Measurements from ENCODE around the gene SHOC2. TPM values are rescaled to one million over a fixed set of nuclear protein-coding genes. Genes with fewer than 3 reads are reported as not detected.

SHOC2 gene
- polyA plus RNA-seq, 1 donor (not counting 4 experiments of a cell fraction or from before 2014, with no cell fraction given) = 27.7 TPM

DNA sequence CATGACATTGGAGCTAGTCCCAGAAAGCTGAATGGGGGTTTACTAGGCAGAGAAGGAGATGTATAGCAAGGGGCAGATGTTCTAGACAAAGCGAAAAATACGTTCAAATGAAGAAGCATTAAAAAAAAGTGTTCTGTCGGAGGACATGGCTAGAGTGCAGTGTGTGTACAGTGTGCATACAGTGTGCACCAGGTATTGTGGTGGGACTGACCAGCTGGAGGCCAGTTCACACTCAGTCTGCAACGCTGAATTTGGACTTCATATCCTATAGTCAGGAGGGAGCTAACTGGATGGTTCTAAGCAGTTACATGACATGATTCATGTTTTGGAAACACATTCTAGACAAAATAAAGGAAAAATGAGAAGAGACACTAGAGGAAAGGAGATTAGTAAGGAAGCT, 9.3 kb upstream of the SHOC2 start:
- peaks cover 5% of the 10 kb centered on the region for H3K4me1 ChIP-seq (ENCODE audit: control insufficient read depth, extremely low read depth, insufficient read depth, low read length)
- H3K36me3 ChIP-seq (ENCODE audit: control insufficient read depth in 2 of 2, extremely low read depth in 1 of 2, insufficient read depth in 2 of 2, low read length in 2 of 2) = peaks cover 0 to 2% of the 10 kb centered on the region in 2 experiments
- TF ChIP-seq, protein P1, sequence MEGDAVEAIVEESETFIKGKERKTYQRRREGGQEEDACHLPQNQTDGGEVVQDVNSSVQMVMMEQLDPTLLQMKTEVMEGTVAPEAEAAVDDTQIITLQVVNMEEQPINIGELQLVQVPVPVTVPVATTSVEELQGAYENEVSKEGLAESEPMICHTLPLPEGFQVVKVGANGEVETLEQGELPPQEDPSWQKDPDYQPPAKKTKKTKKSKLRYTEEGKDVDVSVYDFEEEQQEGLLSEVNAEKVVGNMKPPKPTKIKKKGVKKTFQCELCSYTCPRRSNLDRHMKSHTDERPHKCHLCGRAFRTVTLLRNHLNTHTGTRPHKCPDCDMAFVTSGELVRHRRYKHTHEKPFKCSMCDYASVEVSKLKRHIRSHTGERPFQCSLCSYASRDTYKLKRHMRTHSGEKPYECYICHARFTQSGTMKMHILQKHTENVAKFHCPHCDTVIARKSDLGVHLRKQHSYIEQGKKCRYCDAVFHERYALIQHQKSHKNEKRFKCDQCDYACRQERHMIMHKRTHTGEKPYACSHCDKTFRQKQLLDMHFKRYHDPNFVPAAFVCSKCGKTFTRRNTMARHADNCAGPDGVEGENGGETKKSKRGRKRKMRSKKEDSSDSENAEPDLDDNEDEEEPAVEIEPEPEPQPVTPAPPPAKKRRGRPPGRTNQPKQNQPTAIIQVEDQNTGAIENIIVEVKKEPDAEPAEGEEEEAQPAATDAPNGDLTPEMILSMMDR (optimal IDR thresholded peaks at IDR 0.05 in 1 of 3, IDR thresholded peaks at IDR 0.05 in 1 of 3, conservative IDR thresholded peaks at IDR 0.05 in 1 of 3; ENCODE audit: extremely low read depth in 1 of 3, insufficient read depth in 2 of 3, low read length in 3 of 3) = no peak
- FAIRE-seq = no peak
- H2AFZ ChIP-seq (ENCODE audit: control insufficient read depth, low read length) = no peak overlapping the region
- H3K4me2 ChIP-seq (ENCODE audit: control insufficient read depth, extremely low read depth, insufficient read depth, low read depth, low read length) = no peak overlapping the region
- DNase-seq (ENCODE audit: low read depth, low spot score) = no peak
- no peaks in the 10 kb centered on the region for H4K20me1 ChIP-seq (ENCODE audit: control insufficient read depth, extremely low read depth, insufficient read depth, low read length)
- no peak overlapping the region for H3K9ac ChIP-seq (ENCODE audit: control insufficient read depth, extremely low read depth, insufficient read depth, low read length)
- H3K9me3 ChIP-seq (ENCODE audit: control insufficient read depth, low read depth, low read length) = no peaks in the 10 kb centered on the region
- dilution Hi-C loops (cut with MboI; ENCODE audit: extremely low pct_ligation_motif_present, low sequenced_read_pairs) = no loop called here
- H3K79me2 ChIP-seq (ENCODE audit: control insufficient read depth, insufficient read depth, low read length) = no peaks in the 10 kb centered on the region
- no peaks in the 10 kb centered on the region for H3K9me1 ChIP-seq (ENCODE audit: control insufficient read depth, extremely low read depth, insufficient read depth, low read length)
- H3K4me3 ChIP-seq (ENCODE audit: control insufficient read depth in 2 of 3, extremely low read depth in 1 of 3, insufficient read depth in 2 of 3, low read depth in 1 of 3, low read length in 3 of 3) = no peak overlapping the region
- no peak overlapping the region for H3K27ac ChIP-seq (ENCODE audit: control insufficient read depth, insufficient read depth, low read length)
- H3K27me3 ChIP-seq (ENCODE audit: control insufficient read depth, extremely low read depth, insufficient read depth, low read length) = no peaks in the 10 kb centered on the region

DNA sequence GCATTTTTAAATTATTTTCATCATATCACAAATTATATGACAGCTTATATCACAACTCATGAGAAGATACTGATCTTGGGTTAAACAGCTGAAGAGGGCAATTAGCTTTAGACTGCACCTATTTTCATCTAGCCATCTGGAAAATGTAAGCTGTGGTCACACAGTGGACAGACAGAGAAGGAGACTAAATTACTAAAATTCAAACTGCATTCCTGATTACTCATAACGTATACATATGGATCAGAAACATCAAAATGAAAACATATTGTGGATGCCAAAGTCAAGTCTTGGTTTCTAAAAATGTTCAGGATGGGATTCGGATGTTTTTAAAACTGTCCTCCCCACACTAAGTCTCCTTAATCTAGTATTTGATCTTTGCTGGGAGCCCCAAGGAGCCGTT, 7.0 kb upstream of the SHOC2 start:
- H3K9me1 ChIP-seq (ENCODE audit: control insufficient read depth, extremely low read depth, insufficient read depth, low read length) = no peaks in the 10 kb centered on the region
- dilution Hi-C loops (cut with MboI; ENCODE audit: extremely low pct_ligation_motif_present, low sequenced_read_pairs) = no loop called here
- H3K4me3 ChIP-seq (ENCODE audit: control insufficient read depth in 2 of 3, extremely low read depth in 1 of 3, insufficient read depth in 2 of 3, low read depth in 1 of 3, low read length in 3 of 3) = no peak overlapping the region
- no peak overlapping the region for H3K27ac ChIP-seq (ENCODE audit: control insufficient read depth, insufficient read depth, low read length)
- no peaks in the 10 kb centered on the region for H3K79me2 ChIP-seq (ENCODE audit: control insufficient read depth, insufficient read depth, low read length)
- peaks cover 5% of the 10 kb centered on the region for H3K4me1 ChIP-seq (ENCODE audit: control insufficient read depth, extremely low read depth, insufficient read depth, low read length)
- H3K4me2 ChIP-seq (ENCODE audit: control insufficient read depth, extremely low read depth, insufficient read depth, low read depth, low read length) = no peak overlapping the region
- no peak for FAIRE-seq
- H3K9ac ChIP-seq (ENCODE audit: control insufficient read depth, extremely low read depth, insufficient read depth, low read length) = no peak overlapping the region
- H4K20me1 ChIP-seq (ENCODE audit: control insufficient read depth, extremely low read depth, insufficient read depth, low read length) = no peaks in the 10 kb centered on the region
- no peak for DNase-seq (ENCODE audit: low read depth, low spot score)
- H3K27me3 ChIP-seq (ENCODE audit: control insufficient read depth, extremely low read depth, insufficient read depth, low read length) = no peaks in the 10 kb centered on the region
- peaks cover 0 to 2% of the 10 kb centered on the region in 2 experiments for H3K36me3 ChIP-seq (ENCODE audit: control insufficient read depth in 2 of 2, extremely low read depth in 1 of 2, insufficient read depth in 2 of 2, low read length in 2 of 2)
- TF ChIP-seq, protein P1 (optimal IDR thresholded peaks at IDR 0.05 in 1 of 3, IDR thresholded peaks at IDR 0.05 in 1 of 3, conservative IDR thresholded peaks at IDR 0.05 in 1 of 3; ENCODE audit: extremely low read depth in 1 of 3, insufficient read depth in 2 of 3, low read length in 3 of 3) = no peak
- TF ChIP-seq EZH2 (IDR thresholded peaks at IDR 0.05; ENCODE audit: low read length) = no peak
- no peaks in the 10 kb centered on the region for H3K9me3 ChIP-seq (ENCODE audit: control insufficient read depth, low read depth, low read length)
- no peak overlapping the region for H2AFZ ChIP-seq (ENCODE audit: control insufficient read depth, low read length)
